Right atrium auricular region (tissue), 2 donors: ENCODE data around the gene CHMP4B. TPM values are rescaled to one million over a fixed set of nuclear protein-coding genes. Genes with fewer than 3 reads are reported as not detected.

Source experiments
- DNase-seq: peaks from one replicate; pipeline ENCODE4 v3.0.0-alpha.2; 2019; ENCODE audit warnings: low spot score
- H3K27ac ChIP-seq, 2 donors: fragments of 200-600 bp; sonication (generic); 1 replicate in 1 of 2; 2 replicates in 1 of 2; pipeline ENCODE4 v1.5.1; 2016 to 2019
- H3K27me3 ChIP-seq, 2 donors: fragments of 200-600 bp; sonication (generic); one replicate each; pipeline versions ENCODE4 v1.5.1 to v1.6.0; 2017 to 2019
- H3K36me3 ChIP-seq: fragments of 200-600 bp; sonication (generic); one replicate; pipeline ENCODE4 v1.5.1; 2016
- H3K4me1 ChIP-seq, 2 donors: fragments of 200-600 bp; sonication (generic); one replicate each; pipeline versions ENCODE4 v1.5.1 to v1.6.0; 2017 to 2019
- H3K4me3 ChIP-seq, 2 donors: fragments of 200-600 bp; sonication (generic); 1 replicate in 1 of 2; 2 replicates in 1 of 2; pipeline ENCODE4 v1.5.1; 2017 to 2019; ENCODE audit warnings: mild to moderate bottlenecking in 1 of 2, moderate library complexity in 1 of 2
- H3K9me3 ChIP-seq, 2 donors: fragments of 200-600 bp; sonication (generic); one replicate each; pipeline ENCODE4 v1.5.1; 2019
- total RNA-seq, 2 donors: library from RNA; depleted of rRNA; stranded (reverse); fragments of >200 nt; gene quantifications; one replicate each; pipeline ENCODE4 v1.1.0, GENCODE V29; 2016
- TF ChIP-seq, protein P1 (sequence below), 2 donors: fragments of 200-600 bp; sonication (generic); IDR thresholded peaks; one replicate each; pipeline ENCODE4 v1.5.1; 2019; ENCODE audit warnings: antibody characterized with exemption in 2 of 2

CHMP4B gene
- total RNA-seq, 2 donors from 2014 or later, result 57.0 to 79.5 TPM

DNA sequence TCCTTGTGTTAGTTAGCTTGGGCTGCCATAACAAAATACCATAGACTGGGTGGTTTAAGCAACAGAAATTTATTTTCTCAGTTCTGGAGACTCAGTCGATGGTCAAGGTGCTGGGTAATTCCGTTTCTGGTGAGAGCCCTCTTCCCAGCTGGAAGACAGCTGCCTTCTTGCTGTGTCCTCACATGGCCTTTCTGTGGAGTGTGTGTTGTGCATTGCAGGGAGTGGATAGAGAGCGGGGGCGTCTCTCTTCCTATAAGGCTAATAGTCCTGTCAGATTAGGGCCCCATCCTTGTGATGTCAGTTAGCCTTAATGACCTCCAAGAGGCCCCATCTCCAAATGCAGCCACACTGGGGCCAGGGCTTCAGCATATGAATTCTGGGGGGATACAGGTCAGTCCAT, 19.2 kb downstream of the CHMP4B start:
- DNase-seq, result no peak
- H3K9me3 ChIP-seq, result no peaks in the 10 kb centered on the region
- TF ChIP-seq, protein P1, sequence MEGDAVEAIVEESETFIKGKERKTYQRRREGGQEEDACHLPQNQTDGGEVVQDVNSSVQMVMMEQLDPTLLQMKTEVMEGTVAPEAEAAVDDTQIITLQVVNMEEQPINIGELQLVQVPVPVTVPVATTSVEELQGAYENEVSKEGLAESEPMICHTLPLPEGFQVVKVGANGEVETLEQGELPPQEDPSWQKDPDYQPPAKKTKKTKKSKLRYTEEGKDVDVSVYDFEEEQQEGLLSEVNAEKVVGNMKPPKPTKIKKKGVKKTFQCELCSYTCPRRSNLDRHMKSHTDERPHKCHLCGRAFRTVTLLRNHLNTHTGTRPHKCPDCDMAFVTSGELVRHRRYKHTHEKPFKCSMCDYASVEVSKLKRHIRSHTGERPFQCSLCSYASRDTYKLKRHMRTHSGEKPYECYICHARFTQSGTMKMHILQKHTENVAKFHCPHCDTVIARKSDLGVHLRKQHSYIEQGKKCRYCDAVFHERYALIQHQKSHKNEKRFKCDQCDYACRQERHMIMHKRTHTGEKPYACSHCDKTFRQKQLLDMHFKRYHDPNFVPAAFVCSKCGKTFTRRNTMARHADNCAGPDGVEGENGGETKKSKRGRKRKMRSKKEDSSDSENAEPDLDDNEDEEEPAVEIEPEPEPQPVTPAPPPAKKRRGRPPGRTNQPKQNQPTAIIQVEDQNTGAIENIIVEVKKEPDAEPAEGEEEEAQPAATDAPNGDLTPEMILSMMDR (IDR thresholded peaks at IDR 0.05), result no peak
- H3K4me1 ChIP-seq, result peaks cover 0 to 75% of the 10 kb centered on the region in 2 donors
- H3K36me3 ChIP-seq, result no peaks in the 10 kb centered on the region
- H3K27me3 ChIP-seq, result no peaks in the 10 kb centered on the region
- H3K4me3 ChIP-seq, result no peak overlapping the region
- no peak overlapping the region for H3K27ac ChIP-seq

DNA sequence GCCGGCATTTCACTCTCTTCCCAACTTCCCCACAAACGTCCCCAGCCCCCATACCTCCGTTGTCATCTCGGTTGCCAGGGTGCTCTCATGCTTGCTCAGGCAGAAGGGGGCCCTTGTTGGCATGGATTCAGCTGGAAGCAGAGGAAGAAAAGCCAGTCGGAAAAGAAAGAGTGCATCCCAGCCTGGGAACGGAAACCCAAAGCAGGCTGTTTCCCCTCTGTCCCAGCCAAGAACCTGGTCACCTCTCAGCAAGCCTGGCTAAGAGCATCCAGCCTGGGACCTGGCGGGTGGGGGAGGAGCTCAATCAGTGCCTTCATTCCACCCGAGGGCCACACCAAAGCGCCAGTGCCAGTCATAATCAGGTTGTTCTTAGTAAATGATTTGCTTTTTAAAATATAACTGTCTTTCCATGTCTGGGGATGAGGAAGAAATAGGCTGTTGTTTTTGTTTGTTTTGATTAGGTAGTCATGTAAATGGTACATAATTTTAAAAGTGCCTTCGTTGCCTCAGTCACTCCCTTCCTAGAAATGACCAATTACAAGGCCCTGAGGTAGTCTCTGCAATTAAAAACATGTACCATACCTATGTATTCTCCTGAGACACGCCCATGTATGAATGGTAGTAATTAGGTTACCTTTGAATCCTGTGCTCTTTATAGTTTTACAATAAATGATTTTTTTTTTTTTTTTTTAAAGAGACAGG, 21.1 kb downstream of the CHMP4B start:
- no peaks in the 10 kb centered on the region for H3K9me3 ChIP-seq
- no peak overlapping the region for H3K4me3 ChIP-seq
- no peaks in the 10 kb centered on the region for H3K27me3 ChIP-seq
- TF ChIP-seq, protein P1 (IDR thresholded peaks at IDR 0.05), result no peak
- no peaks in the 10 kb centered on the region for H3K36me3 ChIP-seq
- peaks cover 0 to 75% of the 10 kb centered on the region in 2 donors for H3K4me1 ChIP-seq
- DNase-seq, result no peak
- H3K27ac ChIP-seq, result no peak overlapping the region

DNA sequence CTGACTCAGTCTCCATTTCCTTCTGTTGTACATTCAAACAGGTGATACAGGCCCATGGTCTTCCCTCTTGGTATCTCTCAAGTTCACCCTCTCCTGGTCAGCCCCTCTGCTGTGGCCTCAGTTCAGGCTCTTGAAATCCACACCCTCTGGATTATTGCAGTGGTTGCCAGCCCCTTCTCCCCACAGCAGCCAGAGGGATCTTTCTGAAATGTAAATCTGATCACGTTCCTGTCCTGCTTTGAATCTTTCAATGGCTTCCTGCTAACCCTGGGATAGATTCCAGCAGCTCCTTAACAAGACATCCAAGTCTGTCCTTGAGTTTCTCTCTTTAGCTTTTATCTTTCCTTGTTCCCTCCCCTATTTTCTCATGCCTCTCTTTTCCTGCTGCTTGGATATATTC, 22.2 kb downstream of the CHMP4B start:
- Histone ChIP-seq H3K27me3 (no peaks in the 10 kb centered on the region), H3K36me3 (no peaks in the 10 kb centered on the region), H3K4me1 (peaks cover 0 to 75% of the 10 kb centered on the region in 2 donors), H3K4me3 (no peak overlapping the region), H3K9me3 (no peaks in the 10 kb centered on the region), H3K27ac (no peak overlapping the region)
- TF ChIP-seq, protein P1 (IDR thresholded peaks at IDR 0.05), result no peak
- no peak for DNase-seq

DNA sequence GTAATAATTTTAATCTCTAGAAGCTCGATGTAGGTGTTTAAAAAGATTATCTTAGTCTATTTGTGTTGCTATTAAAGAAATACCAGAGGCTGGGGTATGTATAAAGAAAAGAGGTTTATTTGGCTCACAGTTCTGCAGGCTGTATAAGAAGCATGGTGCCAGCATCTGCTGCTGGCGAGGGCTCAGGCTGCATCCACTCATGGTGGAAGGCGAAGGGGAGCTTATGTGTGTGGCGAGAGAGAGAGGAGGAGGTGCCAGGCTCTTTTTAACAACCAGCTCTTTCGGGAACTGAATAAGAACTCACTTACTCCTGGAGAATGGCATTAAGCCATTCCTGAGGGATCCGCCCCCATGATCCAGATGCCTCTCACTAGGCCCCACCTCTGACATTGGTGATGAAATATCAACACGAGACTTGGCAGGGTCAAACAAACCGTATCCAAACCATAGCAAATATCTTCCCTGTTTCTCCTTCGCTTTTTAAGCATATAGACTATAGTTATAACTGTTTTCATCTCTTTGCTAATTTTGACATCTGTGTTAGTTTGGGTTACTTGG, 24.5 kb downstream of the CHMP4B start:
- no peak overlapping the region for H3K4me3 ChIP-seq
- TF ChIP-seq, protein P1 (IDR thresholded peaks at IDR 0.05), result no peak
- no peak overlapping the region for H3K27ac ChIP-seq
- no peak for DNase-seq
- H3K4me1 ChIP-seq, result peaks cover 0 to 77% of the 10 kb centered on the region in 2 donors
- H3K27me3 ChIP-seq, result no peaks in the 10 kb centered on the region
- no peaks in the 10 kb centered on the region for H3K36me3 ChIP-seq
- no peaks in the 10 kb centered on the region for H3K9me3 ChIP-seq

DNA sequence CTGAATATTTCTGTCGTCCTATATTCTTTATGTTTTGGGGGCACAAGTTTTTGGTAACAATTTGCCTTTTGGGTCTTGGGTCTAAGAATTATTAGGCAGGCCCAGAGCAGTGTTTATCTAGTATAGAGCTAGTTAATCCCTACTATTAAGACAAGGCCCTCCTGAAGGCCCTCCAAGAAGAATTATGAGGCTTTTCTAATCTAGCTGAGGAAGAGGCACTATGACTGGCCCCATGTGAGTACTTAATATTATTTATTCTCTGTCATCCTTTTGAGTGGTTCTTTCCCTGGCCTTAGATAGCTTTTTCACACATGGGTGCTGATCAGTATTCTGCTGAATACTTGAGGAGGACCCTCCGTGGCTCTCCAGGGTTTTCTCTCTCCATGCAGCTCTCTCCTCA, 25.1 kb downstream of the CHMP4B start:
- Histone ChIP-seq H3K27me3 (no peaks in the 10 kb centered on the region), H3K4me3 (no peak overlapping the region), H3K36me3 (no peaks in the 10 kb centered on the region), H3K4me1 (peaks cover 0 to 83% of the 10 kb centered on the region in 2 donors), H3K9me3 (no peaks in the 10 kb centered on the region), H3K27ac (no peak overlapping the region)
- TF ChIP-seq, protein P1 (IDR thresholded peaks at IDR 0.05), result no peak
- no peak for DNase-seq
